Right renal pelvis (tissue), 4 donors: Measurements from ENCODE around the gene NPTXR. TPM values are rescaled to one million over a fixed set of nuclear protein-coding genes. Genes with fewer than 3 reads are reported as not detected.

Experiments used
- DNase-seq, 4 donors: peaks; one replicate each; pipeline ENCODE4 v3.0.0-alpha.2; 2013; ENCODE audit warnings: low read depth in 4 of 4, low spot score in 3 of 4, missing footprints in 1 of 4
- polyA plus RNA-seq, 4 donors: library from polyadenylated mRNA; unstranded; fragments of 120-200 nt; gene quantifications; one replicate each; pipeline ENCODE4 v1.2.1, GENCODE V29; 2013; ENCODE audit not compliant: insufficient read length in 4 of 4

The NPTXR gene
- polyA plus RNA-seq, result 1 to 10 TPM; 4.6 to 5.2 (median 4.7) TPM

DNA sequence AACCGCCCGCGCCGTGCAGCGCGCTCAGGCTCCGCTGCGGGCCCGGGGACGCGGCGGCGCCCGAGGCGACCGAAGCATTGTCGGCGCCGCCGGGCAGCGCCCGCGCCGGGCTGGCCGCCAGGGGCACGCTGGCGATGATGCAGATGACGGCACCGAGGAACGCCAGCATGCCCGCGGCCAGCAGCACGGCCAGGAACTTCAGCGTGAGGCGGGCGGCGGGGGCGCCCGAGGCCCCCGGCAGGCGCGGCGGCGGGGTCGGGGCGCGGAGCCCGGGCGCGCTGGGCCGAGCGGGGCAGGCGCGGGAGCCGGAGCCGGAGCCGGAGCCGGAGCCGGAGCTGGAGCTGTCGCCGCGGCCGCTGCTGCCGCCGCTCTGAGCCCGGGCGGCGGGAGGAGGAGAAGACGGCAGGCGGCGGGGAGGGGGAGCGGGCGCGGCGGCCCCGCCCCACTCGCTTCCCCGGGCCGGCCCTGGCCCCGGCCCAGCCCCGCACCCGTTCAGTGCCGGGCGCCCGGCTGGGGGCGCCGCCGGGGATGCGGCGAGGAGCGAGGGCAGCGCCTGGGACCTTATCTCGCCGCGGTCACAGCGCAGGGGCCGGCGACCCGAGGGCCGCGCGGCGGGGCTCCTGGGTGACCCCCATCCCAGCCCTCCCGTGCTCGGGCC is at the start of gene NPTXR:
NPTXR (minus strand) TSS at position 372 of the 658 bp plus-strand sequence.
- no peak for DNase-seq

GRCh38 chr22:38891256-38891655 is 47.4 kb upstream of the NPTXR start:
- DNase-seq, result no peak

GRCh38 chr22:38890377-38890776 is 46.5 kb upstream of the NPTXR start:
- no peak for DNase-seq

- no peak for DNase-seq
Observed at GRCh38 chr22:38886333-38886732, 42.5 kb upstream of the NPTXR start.

- DNase-seq, result no peak
Observed at GRCh38 chr22:38882972-38883622, 39.3 kb upstream of the NPTXR start.

GRCh38 chr22:38881997-38882879 is 38.4 kb upstream of the NPTXR start:
- no peak for DNase-seq

DNA sequence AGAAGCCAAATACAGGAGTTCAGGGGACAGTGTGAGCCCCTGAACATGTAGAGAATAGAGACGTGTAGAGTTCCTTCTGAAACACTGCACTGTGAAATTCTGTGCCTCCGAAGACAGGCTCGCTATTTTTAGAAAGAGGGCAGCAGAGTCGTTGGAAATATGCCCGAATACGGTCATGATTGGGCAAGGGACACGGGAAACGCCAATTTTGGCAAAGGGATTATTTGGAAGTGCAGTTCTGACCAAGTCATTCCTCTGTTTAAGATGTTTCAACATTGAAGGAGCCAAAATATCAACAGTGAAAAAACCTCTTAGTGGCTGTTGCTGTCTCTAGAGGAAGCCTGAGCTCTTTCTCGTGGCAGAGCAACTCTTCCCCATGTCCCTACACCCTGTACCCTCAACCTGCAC is 37.6 kb upstream of the NPTXR start:
- no peak for DNase-seq

GRCh38 chr22:38879961-38880360 is 36.1 kb upstream of the NPTXR start:
- no peak for DNase-seq

DNA sequence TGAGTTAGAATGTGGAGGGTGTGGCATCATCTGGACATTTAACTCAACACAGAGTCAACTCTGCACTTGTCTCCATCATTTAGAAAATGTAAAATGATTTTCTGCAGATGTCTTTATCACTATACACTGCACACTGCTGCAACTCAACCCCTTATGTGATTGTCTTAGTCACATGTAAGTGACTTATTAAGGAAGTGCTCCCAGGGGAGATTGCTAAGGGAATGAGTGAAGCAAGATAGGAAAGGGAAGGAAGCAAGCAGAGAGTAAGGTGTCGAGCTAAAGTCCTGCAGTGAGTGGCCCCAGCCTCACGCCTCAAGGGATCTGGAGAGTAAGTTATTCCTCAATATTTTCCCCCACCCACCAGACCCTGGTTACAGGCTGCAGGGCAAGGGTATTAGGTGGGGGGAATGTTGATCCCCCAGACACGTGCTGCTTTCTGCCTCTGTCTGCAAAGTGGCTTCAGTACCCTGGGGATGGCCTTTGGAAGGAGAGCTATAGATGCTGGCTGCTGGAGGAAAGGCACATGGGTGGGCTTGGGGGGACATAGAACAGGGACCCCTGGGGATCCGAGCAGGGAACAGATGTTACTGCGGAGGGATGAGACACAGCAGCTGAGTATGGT is 35.4 kb upstream of the NPTXR start:
- no peak for DNase-seq

DNA sequence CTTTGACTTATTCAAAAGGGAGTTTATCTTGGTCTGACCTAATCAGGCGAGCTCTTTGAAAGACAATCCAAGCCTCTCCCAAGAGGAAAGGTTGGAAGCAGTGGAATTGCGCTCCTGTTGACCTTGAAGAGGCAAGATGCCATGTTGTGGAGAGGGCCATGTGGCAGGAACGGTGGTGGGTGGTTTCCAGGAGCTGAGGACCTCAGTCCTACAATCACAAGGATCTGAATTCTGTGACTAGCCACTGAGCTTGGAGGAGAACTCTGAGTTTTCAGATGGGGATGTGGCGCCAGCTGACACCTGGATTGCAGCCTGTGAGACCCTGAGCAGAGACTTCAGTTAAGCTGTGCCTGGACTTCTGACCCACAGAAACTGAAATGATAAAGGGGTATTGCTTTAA is 34.2 kb upstream of the NPTXR start:
- no peak for DNase-seq

- no peak for DNase-seq
Observed at GRCh38 chr22:38874529-38875222, 30.8 kb upstream of the NPTXR start.

GRCh38 chr22:38873469-38874411 is 29.9 kb upstream of the NPTXR start:
- DNase-seq, result no peak

- DNase-seq, result peak in 2 of 4 donors; percentile 51 to 58
Observed at GRCh38 chr22:38872831-38873248, 29.0 kb upstream of the NPTXR start.

- DNase-seq, result peak; percentile 90 to 94 (median 92)
Observed at GRCh38 chr22:38872172-38872830, 28.5 kb upstream of the NPTXR start, which contains the start of gene CBX6. Gene CBX6 (minus strand): TSS chr22:38872216. CDS start chr22:38872190, 26 bp downstream.

GRCh38 chr22:38871360-38872171 is 27.7 kb upstream of the NPTXR start:
- DNase-seq, result no peak

DNA sequence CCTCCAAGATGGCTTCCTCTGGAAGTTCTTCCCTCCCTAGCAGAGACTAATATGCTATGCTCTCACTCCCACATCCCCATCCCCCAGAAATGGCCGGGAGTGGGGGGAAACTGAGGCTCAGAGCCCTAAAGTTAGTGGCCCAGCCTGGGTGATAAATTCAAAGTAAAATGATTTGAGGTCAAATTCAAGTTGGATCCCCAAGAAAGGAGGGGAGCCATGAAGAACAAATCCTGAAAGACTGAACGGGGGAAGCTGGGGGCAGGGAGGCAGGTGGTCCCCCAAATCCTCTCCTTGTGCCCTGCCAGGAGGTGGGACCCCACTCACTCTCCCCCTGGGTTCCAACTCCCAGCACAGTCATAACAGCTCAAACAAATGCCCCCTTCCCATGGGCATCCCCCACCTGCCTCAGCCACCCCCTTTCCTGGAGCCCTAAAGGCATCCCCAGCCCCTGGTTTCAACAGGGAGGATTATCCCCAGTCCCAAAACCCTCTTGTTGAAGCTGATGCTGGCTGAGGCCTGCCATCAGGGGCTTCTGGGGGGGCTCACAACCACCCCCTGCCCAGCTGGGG is 27.0 kb upstream of the NPTXR start:
- DNase-seq, result no peak

- DNase-seq, result peak; percentile 68 to 78 (median 75)
Observed at GRCh38 chr22:38870312-38870741, 26.5 kb upstream of the NPTXR start.
